Activated gamma-delta T cell (primary cell): Measurements from ENCODE around the gene CYP3A5.
"Not testable (repeated sequence)": the region's sequence is repeated elsewhere in the genome, so short reads cannot be mapped to it uniquely, and the experiment has no call there.

Experiments used
- DNase-seq: peaks from one replicate; lab custom pipeline; 2025; lab: John Stamatoyannopoulos, UW

Gene CYP3A5

GRCh38 chr7:99642027-99642426 lies 37.8 kb downstream of the CYP3A5 start:
- no peak for DNase-seq

- no peak for DNase-seq
Observed at GRCh38 chr7:99639267-99639666, 40.5 kb downstream of the CYP3A5 start.

GRCh38 chr7:99638731-99639130 lies 41.1 kb downstream of the CYP3A5 start:
- DNase-seq: no peak

GRCh38 chr7:99637414-99637813 lies 42.4 kb downstream of the CYP3A5 start:
- not testable (repeated sequence) for DNase-seq

- no peak for DNase-seq
Observed at GRCh38 chr7:99631295-99632109, 48.3 kb downstream of the CYP3A5 start.

GRCh38 chr7:99629643-99630042 lies 50.2 kb downstream of the CYP3A5 start:
- no peak for DNase-seq

GRCh38 chr7:99628471-99629465 lies 51.0 kb downstream of the CYP3A5 start:
- DNase-seq: no peak

GRCh38 chr7:99627513-99627912 lies 52.3 kb downstream of the CYP3A5 start:
- no peak for DNase-seq

- DNase-seq: no peak
Observed at GRCh38 chr7:99626661-99627060, 53.1 kb downstream of the CYP3A5 start.

- DNase-seq: no peak
Observed at GRCh38 chr7:99625961-99626360, 53.8 kb downstream of the CYP3A5 start.

- DNase-seq: no peak
Observed at GRCh38 chr7:99625321-99625720, 54.5 kb downstream of the CYP3A5 start.

GRCh38 chr7:99624484-99624883 lies 55.3 kb downstream of the CYP3A5 start:
- peak; percentile 38 for DNase-seq

- no peak for DNase-seq
Observed at GRCh38 chr7:99623702-99624447, 55.9 kb downstream of the CYP3A5 start.

- DNase-seq: no peak
Observed at GRCh38 chr7:99623091-99623693, 56.6 kb downstream of the CYP3A5 start.

GRCh38 chr7:99622596-99622995 lies 57.2 kb downstream of the CYP3A5 start:
- DNase-seq: no peak

- DNase-seq: no peak
Observed at GRCh38 chr7:99621271-99621670, 58.5 kb downstream of the CYP3A5 start.

GRCh38 chr7:99619571-99620130 lies 60.1 kb downstream of the CYP3A5 start:
- DNase-seq: no peak

GRCh38 chr7:99618726-99619125 lies 61.1 kb downstream of the CYP3A5 start:
- no peak for DNase-seq

GRCh38 chr7:99617192-99617781 lies 62.5 kb downstream of the CYP3A5 start:
- DNase-seq: no peak

GRCh38 chr7:99616359-99617191 lies 63.2 kb downstream of the CYP3A5 start, which contains the start of gene ZSCAN25:
Gene ZSCAN25, plus strand, starts transcription at chr7:99616946. Its CDS starts 2,661 bp downstream, at chr7:99619607.
- DNase-seq: peak; percentile 48
